ENCODE measurements around the gene NR1D2.

DNA sequence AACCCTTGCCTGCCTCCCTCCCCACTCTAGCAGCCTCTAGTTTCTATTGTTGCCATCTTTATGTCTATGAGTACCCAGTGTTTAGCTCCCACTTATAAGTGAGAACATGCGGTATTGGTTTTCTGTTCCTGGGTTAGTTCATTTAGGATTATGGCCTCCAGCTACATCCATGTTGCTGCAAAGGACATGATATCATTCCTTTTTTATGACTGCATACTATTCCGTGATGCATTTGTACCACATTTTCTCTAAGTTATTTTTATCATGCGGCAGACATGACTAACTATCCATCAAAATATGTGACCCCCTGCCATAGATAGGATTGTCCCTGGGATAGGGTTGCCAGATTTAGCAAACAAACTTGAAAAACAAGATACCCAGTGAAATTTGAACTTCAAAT lies 58.4 kb downstream of the NR1D2 start:
- TF ChIP-seq EZH2phosphoT487 (IDR thresholded peaks at IDR 0.05; ENCODE audit: unreplicated experiment) (no peak), STAT1 (IDR thresholded peaks at IDR 0.05; ENCODE audit: unreplicated experiment) (no peak), POLR2AphosphoS5 (IDR thresholded peaks at IDR 0.05; ENCODE audit: low read depth) (no peak), EZH2 (IDR thresholded peaks at IDR 0.05; ENCODE audit: low read depth, unreplicated experiment) (no peak), JUNB (IDR thresholded peaks at IDR 0.05; ENCODE audit: unreplicated experiment) (no peak), NANOG (IDR thresholded peaks at IDR 0.05; ENCODE audit: borderline replicate concordance) (no peak), CREB1 (CRISPR knock-in tag; IDR thresholded peaks at IDR 0.05; ENCODE audit: low read depth) (no peak)
- TF ChIP-seq, protein P1, sequence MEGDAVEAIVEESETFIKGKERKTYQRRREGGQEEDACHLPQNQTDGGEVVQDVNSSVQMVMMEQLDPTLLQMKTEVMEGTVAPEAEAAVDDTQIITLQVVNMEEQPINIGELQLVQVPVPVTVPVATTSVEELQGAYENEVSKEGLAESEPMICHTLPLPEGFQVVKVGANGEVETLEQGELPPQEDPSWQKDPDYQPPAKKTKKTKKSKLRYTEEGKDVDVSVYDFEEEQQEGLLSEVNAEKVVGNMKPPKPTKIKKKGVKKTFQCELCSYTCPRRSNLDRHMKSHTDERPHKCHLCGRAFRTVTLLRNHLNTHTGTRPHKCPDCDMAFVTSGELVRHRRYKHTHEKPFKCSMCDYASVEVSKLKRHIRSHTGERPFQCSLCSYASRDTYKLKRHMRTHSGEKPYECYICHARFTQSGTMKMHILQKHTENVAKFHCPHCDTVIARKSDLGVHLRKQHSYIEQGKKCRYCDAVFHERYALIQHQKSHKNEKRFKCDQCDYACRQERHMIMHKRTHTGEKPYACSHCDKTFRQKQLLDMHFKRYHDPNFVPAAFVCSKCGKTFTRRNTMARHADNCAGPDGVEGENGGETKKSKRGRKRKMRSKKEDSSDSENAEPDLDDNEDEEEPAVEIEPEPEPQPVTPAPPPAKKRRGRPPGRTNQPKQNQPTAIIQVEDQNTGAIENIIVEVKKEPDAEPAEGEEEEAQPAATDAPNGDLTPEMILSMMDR (conservative IDR thresholded peaks at IDR 0.05; ENCODE audit: low read depth in 2 of 2): no peak
- TF ChIP-seq, protein P2, sequence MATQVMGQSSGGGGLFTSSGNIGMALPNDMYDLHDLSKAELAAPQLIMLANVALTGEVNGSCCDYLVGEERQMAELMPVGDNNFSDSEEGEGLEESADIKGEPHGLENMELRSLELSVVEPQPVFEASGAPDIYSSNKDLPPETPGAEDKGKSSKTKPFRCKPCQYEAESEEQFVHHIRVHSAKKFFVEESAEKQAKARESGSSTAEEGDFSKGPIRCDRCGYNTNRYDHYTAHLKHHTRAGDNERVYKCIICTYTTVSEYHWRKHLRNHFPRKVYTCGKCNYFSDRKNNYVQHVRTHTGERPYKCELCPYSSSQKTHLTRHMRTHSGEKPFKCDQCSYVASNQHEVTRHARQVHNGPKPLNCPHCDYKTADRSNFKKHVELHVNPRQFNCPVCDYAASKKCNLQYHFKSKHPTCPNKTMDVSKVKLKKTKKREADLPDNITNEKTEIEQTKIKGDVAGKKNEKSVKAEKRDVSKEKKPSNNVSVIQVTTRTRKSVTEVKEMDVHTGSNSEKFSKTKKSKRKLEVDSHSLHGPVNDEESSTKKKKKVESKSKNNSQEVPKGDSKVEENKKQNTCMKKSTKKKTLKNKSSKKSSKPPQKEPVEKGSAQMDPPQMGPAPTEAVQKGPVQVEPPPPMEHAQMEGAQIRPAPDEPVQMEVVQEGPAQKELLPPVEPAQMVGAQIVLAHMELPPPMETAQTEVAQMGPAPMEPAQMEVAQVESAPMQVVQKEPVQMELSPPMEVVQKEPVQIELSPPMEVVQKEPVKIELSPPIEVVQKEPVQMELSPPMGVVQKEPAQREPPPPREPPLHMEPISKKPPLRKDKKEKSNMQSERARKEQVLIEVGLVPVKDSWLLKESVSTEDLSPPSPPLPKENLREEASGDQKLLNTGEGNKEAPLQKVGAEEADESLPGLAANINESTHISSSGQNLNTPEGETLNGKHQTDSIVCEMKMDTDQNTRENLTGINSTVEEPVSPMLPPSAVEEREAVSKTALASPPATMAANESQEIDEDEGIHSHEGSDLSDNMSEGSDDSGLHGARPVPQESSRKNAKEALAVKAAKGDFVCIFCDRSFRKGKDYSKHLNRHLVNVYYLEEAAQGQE (IDR thresholded peaks at IDR 0.05; ENCODE audit: unreplicated experiment): no peak
- TF ChIP-seq, protein P3, sequence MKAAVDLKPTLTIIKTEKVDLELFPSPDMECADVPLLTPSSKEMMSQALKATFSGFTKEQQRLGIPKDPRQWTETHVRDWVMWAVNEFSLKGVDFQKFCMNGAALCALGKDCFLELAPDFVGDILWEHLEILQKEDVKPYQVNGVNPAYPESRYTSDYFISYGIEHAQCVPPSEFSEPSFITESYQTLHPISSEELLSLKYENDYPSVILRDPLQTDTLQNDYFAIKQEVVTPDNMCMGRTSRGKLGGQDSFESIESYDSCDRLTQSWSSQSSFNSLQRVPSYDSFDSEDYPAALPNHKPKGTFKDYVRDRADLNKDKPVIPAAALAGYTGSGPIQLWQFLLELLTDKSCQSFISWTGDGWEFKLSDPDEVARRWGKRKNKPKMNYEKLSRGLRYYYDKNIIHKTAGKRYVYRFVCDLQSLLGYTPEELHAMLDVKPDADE (IDR thresholded peaks at IDR 0.05): no peak
